ENCODE measurements around the gene EN1. TPM values are rescaled to one million over a fixed set of nuclear protein-coding genes. Genes with fewer than 3 reads are reported as not detected.

EN1 gene
- total and polyA plus RNA-seq, 2 of the 13 experiments (the other 11 are each of a cell fraction or from before 2014, with no cell fraction given): not detected

DNA sequence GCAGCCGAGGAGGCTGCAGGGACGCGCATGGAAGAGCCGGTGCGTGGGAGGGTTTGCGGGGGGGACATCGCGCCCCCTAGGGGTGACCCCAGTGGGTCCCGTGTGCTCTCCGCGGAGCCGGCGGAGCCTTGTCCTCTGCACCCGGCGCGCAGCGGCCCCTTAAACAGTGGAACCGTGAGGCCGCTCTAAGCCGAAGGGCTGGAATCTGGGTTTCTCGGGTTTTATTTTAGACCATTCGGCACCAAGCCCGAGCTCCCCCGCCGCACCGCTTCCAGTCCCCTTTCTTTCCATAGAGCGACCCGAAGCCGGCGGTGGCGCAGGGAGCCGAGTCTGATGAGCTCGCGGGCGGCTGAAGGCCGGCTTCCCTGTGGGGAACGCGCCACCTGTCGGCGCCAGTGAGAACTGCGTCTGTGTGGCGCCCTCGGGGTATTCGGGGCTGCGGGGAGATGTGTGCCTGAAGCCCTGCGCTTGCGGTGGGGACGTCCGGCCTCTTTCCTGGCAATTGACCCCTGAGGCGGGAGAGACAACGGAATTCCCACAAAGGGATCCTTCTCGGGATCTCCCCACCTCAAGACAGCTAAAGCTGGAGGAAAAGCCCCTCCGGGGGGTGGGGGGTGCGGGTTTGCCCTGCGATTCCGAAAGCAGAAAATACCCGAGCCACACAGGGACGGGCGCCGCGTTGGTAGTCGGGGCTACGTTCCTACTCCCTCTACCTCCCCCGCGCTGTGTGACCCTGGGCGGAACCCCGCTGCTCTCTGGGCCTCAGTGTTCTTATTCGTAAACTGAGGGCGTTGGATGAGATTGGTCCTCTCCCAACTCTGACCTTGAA, 8.2 kb upstream of the EN1 start (continued):
- TF ChIP-seq, protein P1, sequence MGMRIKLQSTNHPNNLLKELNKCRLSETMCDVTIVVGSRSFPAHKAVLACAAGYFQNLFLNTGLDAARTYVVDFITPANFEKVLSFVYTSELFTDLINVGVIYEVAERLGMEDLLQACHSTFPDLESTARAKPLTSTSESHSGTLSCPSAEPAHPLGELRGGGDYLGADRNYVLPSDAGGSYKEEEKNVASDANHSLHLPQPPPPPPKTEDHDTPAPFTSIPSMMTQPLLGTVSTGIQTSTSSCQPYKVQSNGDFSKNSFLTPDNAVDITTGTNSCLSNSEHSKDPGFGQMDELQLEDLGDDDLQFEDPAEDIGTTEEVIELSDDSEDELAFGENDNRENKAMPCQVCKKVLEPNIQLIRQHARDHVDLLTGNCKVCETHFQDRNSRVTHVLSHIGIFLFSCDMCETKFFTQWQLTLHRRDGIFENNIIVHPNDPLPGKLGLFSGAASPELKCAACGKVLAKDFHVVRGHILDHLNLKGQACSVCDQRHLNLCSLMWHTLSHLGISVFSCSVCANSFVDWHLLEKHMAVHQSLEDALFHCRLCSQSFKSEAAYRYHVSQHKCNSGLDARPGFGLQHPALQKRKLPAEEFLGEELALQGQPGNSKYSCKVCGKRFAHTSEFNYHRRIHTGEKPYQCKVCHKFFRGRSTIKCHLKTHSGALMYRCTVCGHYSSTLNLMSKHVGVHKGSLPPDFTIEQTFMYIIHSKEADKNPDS (CRISPR knock-in tag; IDR thresholded peaks at IDR 0.05): no peak
- peak; percentile 9; the same call in 1 of the 2 replicates for TF ChIP-seq SALL1 (CRISPR knock-in tag; IDR thresholded peaks at IDR 0.05)
- TF ChIP-seq, protein P2, sequence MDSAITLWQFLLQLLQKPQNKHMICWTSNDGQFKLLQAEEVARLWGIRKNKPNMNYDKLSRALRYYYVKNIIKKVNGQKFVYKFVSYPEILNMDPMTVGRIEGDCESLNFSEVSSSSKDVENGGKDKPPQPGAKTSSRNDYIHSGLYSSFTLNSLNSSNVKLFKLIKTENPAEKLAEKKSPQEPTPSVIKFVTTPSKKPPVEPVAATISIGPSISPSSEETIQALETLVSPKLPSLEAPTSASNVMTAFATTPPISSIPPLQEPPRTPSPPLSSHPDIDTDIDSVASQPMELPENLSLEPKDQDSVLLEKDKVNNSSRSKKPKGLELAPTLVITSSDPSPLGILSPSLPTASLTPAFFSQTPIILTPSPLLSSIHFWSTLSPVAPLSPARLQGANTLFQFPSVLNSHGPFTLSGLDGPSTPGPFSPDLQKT (CRISPR knock-in tag; IDR thresholded peaks at IDR 0.05; ENCODE audit: borderline replicate concordance): no peak
- no peak for TF ChIP-seq TSC22D2 (CRISPR knock-in tag; IDR thresholded peaks at IDR 0.05; ENCODE audit: borderline replicate concordance)
- no peak for TF ChIP-seq KDM5A (IDR thresholded peaks at IDR 0.05; ENCODE audit: borderline replicate concordance, low read length)
- no peak for TF ChIP-seq ADNP (CRISPR knock-in tag; IDR thresholded peaks at IDR 0.05)
- peak; percentile 78; the same call in 1 of the 2 replicates for TF ChIP-seq SALL2 (CRISPR knock-in tag; IDR thresholded peaks at IDR 0.05)
- no peak for TF ChIP-seq SPEN (CRISPR knock-in tag; IDR thresholded peaks at IDR 0.05; ENCODE audit: low read depth)
- TF ChIP-seq SATB2 (CRISPR knock-in tag; IDR thresholded peaks at IDR 0.05): no peak
- TF ChIP-seq IRF2 (CRISPR knock-in tag; IDR thresholded peaks at IDR 0.05): no peak
- no peak for TF ChIP-seq EEA1 (CRISPR knock-in tag; IDR thresholded peaks at IDR 0.05; ENCODE audit: borderline replicate concordance)
- peak; percentile 95 for TF ChIP-seq STAG1 (CRISPR knock-in tag; IDR thresholded peaks at IDR 0.05)
- TF ChIP-seq KMT2A (CRISPR knock-in tag; IDR thresholded peaks at IDR 0.05): no peak
- TF ChIP-seq ZNF496 (CRISPR knock-in tag; IDR thresholded peaks at IDR 0.05; ENCODE audit: insufficient replicate concordance): no peak
- peak; percentile 48; the same call in 1 of the 2 replicates for TF ChIP-seq ZNF772 (CRISPR knock-in tag; IDR thresholded peaks at IDR 0.05)
- TF ChIP-seq ZNF205 (CRISPR knock-in tag; IDR thresholded peaks at IDR 0.05): no peak
- no peak; the same call in 1 of the 2 replicates for TF ChIP-seq ZFY (CRISPR knock-in tag; IDR thresholded peaks at IDR 0.05)
- TF ChIP-seq, protein P3, sequence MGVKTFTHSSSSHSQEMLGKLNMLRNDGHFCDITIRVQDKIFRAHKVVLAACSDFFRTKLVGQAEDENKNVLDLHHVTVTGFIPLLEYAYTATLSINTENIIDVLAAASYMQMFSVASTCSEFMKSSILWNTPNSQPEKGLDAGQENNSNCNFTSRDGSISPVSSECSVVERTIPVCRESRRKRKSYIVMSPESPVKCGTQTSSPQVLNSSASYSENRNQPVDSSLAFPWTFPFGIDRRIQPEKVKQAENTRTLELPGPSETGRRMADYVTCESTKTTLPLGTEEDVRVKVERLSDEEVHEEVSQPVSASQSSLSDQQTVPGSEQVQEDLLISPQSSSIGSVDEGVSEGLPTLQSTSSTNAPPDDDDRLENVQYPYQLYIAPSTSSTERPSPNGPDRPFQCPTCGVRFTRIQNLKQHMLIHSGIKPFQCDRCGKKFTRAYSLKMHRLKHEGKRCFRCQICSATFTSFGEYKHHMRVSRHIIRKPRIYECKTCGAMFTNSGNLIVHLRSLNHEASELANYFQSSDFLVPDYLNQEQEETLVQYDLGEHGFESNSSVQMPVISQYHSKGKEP (CRISPR knock-in tag; IDR thresholded peaks at IDR 0.05): no peak
- TF ChIP-seq ISX (CRISPR knock-in tag; conservative IDR thresholded peaks at IDR 0.05): no peak
- TF ChIP-seq NFYC (CRISPR knock-in tag; IDR thresholded peaks at IDR 0.05): no peak
- TF ChIP-seq MTA3 (CRISPR knock-in tag; IDR thresholded peaks at IDR 0.05): no peak
- peak; percentile 47; the same call in 1 of the 2 replicates for TF ChIP-seq ZNF891 (CRISPR knock-in tag; IDR thresholded peaks at IDR 0.05)
- TF ChIP-seq, protein P4, sequence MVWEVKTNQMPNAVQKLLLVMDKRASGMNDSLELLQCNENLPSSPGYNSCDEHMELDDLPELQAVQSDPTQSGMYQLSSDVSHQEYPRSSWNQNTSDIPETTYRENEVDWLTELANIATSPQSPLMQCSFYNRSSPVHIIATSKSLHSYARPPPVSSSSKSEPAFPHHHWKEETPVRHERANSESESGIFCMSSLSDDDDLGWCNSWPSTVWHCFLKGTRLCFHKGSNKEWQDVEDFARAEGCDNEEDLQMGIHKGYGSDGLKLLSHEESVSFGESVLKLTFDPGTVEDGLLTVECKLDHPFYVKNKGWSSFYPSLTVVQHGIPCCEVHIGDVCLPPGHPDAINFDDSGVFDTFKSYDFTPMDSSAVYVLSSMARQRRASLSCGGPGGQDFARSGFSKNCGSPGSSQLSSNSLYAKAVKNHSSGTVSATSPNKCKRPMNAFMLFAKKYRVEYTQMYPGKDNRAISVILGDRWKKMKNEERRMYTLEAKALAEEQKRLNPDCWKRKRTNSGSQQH (CRISPR knock-in tag; IDR thresholded peaks at IDR 0.05; ENCODE audit: low read depth): 0 out of 2 replicates have a peak, but pooled peaks have one; percentile 43
- TF ChIP-seq CCAR2 (optimal IDR thresholded peaks at IDR 0.05; ENCODE audit: low read depth, low read length): no peak
- peak; percentile 20; the same call in 1 of the 2 replicates for TF ChIP-seq TGIF2 (CRISPR knock-in tag; IDR thresholded peaks at IDR 0.05)
